Tibial nerve (tissue), 4 donors: ENCODE data around the gene CCDC200. TPM values are rescaled to one million over a fixed set of nuclear protein-coding genes. Genes with fewer than 3 reads are reported as not detected.
"Not testable (repeated sequence)": the region's sequence is repeated elsewhere in the genome, so short reads cannot be mapped to it uniquely, and the experiment has no call there.

Experiments
- DNase-seq, 2 donors: peaks; one replicate each; pipeline ENCODE4 v3.0.0-alpha.2; 2019; ENCODE audit warnings: low spot score in 2 of 2
- H3K27ac ChIP-seq, 4 donors: fragments of 200-600 bp; sonication (generic) in 3 of 4; one replicate each; pipeline ENCODE4 v1.5.1; 2017 to 2019; ENCODE audit warnings: mild to moderate bottlenecking in 1 of 4
- H3K27me3 ChIP-seq, 2 donors: fragments of 200-600 bp; sonication (generic) in 1 of 2; one replicate each; pipeline versions ENCODE4 v1.5.1 to v1.6.0; 2017 to 2019
- H3K36me3 ChIP-seq, 3 donors: fragments of 200-600 bp; sonication (generic); one replicate each; pipeline ENCODE4 v1.5.1; 2018 to 2019
- H3K4me1 ChIP-seq, 4 donors: fragments of 200-600 bp; sonication (generic) in 3 of 4; one replicate each; pipeline ENCODE4 v1.5.1; 2017 to 2019
- H3K4me3 ChIP-seq, 4 donors: fragments of 200-600 bp; sonication (generic) in 3 of 4; one replicate each; pipeline ENCODE4 v1.5.1; 2017 to 2019; ENCODE audit warnings: mild to moderate bottlenecking in 1 of 4, moderate library complexity in 1 of 4
- H3K9me3 ChIP-seq, 4 donors: fragments of 200-600 bp; sonication (generic) in 3 of 4; one replicate each; pipeline ENCODE4 v1.5.1; 2017 to 2019
- EP300 ChIP-seq, 2 donors: sonication (generic); formaldehyde crosslinking; IDR thresholded peaks; one replicate each; pipeline ENCODE4 v1.6.1; 2017; ENCODE audit warnings: antibody characterized with exemption in 2 of 2, mild to moderate bottlenecking in 1 of 2
- POLR2A ChIP-seq, 2 donors: fragments of 450-650 bp; IDR thresholded peaks; one replicate each; pipeline ENCODE4 v1.6.1; 2017; ENCODE audit warnings: antibody characterized with exemption in 2 of 2, mild to moderate bottlenecking in 2 of 2, moderate library complexity in 2 of 2
- WGBS, 2 donors: methylation state at CpG; one replicate each; pipeline ENCODE4 v1.1.5; 2018; 5-methylcytosine and 5-hydroxymethylcytosine counted together
- total RNA-seq, 4 donors: library from RNA; depleted of rRNA; stranded (reverse); fragments of >200 nt; gene quantifications; one replicate each; pipeline ENCODE4 v1.1.0, GENCODE V29; 2016
- TF ChIP-seq, protein P1 (sequence below), 5 experiments: fragments of 200-600 bp in 3 of 5; fragments of 450-650 bp in 2 of 5; sonication (generic) in 3 of 5; IDR thresholded peaks; one replicate each; pipeline ENCODE4 v1.5.1; 2016 to 2019; ENCODE audit warnings: antibody characterized with exemption in 5 of 5, mild to moderate bottlenecking in 3 of 5, moderate library complexity in 2 of 5

Gene CCDC200
- total RNA-seq, 4 donors from 2014 or later: not detected

DNA sequence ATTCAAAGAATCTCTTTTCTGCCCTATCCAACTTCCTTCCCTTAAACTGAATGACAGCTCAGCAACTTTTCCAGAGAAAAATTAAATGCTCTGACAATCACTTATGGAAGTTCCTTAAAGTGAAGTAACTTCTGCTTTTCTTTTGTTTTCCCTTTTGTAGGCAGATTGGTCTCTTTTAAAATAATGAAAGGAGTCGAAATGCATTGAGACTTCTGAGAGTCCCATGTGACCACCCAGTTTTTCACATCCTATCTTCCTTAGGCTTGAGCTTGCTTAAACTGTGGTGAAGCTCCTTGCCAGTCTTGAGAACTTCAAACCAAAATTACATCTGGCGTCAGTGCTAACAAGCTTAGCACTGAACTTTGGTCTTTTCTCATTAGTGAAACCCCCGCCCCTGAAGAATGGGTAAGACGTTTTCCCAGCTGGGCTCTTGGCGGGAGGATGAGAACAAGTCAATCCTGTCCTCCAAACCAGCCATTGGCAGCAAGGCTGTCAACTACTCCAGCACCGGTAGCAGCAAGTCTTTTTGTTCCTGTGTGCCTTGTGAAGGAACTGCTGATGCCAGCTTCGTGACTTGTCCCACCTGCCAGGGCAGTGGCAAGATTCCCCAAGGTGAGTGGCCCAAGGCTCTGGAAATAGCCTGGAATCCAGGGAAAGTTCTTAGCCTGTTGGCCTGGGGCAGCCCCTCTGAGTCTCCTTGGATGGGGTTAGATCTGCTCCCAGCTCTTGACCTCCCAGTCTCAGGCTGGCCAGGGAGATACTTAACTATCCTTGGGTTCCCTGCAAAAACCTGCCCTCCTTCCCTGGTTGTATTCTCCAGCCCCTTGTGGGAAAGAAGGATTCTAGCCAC, 15.6 kb downstream of the CCDC200 start:
- H3K4me3 ChIP-seq: peak overlapping the region; percentile 36 to 74 (median 62)
- WGBS, 2 donors: 48 to 70% methylated on average over 7 of the region's 7 CpGs
- H3K27ac ChIP-seq: peak overlapping the region in 3 of 4 donors; percentile 79 to 84 (median 83)
- peaks cover 0 to 27% (median 11%) of the 10 kb centered on the region in 4 donors for H3K4me1 ChIP-seq
- no peaks in the 10 kb centered on the region for H3K27me3 ChIP-seq
- peaks cover 0 to 62% (median 2%) of the 10 kb centered on the region in 3 donors for H3K36me3 ChIP-seq
- H3K9me3 ChIP-seq: no peaks in the 10 kb centered on the region
- no peak for DNase-seq
- TF ChIP-seq, protein P1, sequence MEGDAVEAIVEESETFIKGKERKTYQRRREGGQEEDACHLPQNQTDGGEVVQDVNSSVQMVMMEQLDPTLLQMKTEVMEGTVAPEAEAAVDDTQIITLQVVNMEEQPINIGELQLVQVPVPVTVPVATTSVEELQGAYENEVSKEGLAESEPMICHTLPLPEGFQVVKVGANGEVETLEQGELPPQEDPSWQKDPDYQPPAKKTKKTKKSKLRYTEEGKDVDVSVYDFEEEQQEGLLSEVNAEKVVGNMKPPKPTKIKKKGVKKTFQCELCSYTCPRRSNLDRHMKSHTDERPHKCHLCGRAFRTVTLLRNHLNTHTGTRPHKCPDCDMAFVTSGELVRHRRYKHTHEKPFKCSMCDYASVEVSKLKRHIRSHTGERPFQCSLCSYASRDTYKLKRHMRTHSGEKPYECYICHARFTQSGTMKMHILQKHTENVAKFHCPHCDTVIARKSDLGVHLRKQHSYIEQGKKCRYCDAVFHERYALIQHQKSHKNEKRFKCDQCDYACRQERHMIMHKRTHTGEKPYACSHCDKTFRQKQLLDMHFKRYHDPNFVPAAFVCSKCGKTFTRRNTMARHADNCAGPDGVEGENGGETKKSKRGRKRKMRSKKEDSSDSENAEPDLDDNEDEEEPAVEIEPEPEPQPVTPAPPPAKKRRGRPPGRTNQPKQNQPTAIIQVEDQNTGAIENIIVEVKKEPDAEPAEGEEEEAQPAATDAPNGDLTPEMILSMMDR (IDR thresholded peaks at IDR 0.05): no peak
- TF ChIP-seq EP300 (IDR thresholded peaks at IDR 0.05) (no peak), POLR2A (IDR thresholded peaks at IDR 0.05) (no peak)

DNA sequence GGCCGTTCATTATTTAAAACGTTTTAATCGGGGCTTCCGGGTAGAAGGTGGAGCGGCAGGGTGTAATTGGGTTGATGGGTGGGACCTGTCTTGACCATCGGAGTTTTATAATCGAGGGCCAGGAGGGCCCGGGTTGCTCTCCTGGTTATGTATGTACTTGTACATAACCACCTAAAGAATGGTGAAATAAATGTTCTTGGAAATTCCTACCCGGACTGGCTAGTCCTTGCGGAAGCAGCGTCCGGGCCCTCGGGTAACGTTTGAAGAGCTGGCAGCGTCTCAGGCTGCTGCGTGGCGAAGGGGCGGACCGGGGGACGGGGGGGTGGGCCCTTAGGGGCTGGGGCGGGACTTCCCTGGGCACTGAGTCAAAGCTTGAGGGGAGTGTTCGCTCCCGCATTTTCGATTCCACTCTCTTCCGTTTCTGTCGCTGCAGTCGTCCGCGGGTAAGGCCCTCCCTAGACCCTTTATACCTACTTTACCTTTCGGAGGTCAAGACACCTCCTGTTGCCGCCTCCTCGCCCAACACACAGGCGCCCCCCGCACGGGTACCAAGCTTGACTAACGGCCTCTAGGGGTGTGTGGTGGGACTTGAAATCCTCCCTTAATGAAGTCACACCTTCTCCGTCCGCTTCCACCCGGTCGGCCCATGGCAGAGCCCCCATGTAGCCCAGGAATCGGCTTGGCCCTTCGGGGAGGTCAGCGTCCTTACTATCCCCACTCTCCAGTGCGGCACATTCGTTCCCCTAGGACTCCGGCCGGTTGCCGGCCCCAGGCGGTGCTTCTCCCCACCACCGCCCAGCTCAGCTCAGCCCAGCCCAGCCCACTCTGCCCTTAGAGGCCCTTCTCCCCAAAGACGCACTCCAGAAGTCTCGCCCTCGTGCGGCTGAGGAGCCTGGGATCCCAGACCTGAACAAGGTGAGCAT, 16.7 kb downstream of the CCDC200 start, which contains the start of gene TMEM106A:
Gene TMEM106A, plus strand, starts transcription at position 396 of the 923 bp plus-strand sequence. CDS start 1,167 bp downstream, outside the sequence.
- Histone ChIP-seq H3K27ac (peak within 1 kb of the TSS; percentile 29 to 84 (median 81)), H3K9me3 (no peaks in the 10 kb centered on the region), H3K4me1 (peaks cover 0 to 27% (median 11%) of the 10 kb centered on the region in 4 donors), H3K36me3 (peaks cover 0 to 62% (median 0%) of the 10 kb centered on the region in 3 donors), H3K27me3 (no peaks in the 10 kb centered on the region), H3K4me3 (peak within 1 kb of the TSS; percentile 36 to 74 (median 62))
- 0 to 1% methylated on average over 48 to 54 of the region's 54 CpGs for WGBS, 2 donors
- DNase-seq: peak; percentile 51 to 68
- TF ChIP-seq EP300 (IDR thresholded peaks at IDR 0.05) (peak in 1 of 2 donors; percentile 71), POLR2A (IDR thresholded peaks at IDR 0.05) (peak in 1 of 2 donors; percentile 30)
- TF ChIP-seq, protein P1 (IDR thresholded peaks at IDR 0.05): peak; percentile 11 to 56 (median 28)

DNA sequence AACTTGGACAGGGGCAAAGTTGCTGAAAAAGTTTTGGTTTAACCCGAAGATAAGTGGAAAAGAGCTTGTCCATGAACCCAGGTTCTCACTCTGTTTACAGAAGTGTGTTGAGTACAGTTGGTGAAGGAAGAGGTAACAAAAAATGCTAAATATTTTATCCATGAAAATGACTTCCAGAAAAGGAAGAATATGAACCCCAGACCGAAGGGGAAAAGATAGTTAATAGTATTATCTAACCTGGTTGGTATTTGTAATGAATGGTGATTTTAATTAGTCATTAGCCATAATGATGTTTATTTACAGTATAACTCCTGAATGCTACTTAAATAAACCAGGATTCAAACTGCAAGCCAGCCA, 17.3 kb downstream of the CCDC200 start:
- Histone ChIP-seq H3K9me3 (no peaks in the 10 kb centered on the region), H3K36me3 (peaks cover 0 to 62% (median 0%) of the 10 kb centered on the region in 3 donors), H3K4me3 (peak overlapping the region; percentile 36 to 74 (median 62)), H3K27ac (peak overlapping the region; percentile 29 to 84 (median 81)), H3K27me3 (no peaks in the 10 kb centered on the region), H3K4me1 (peaks cover 0 to 27% (median 11%) of the 10 kb centered on the region in 4 donors)
- 23 to 34% methylated on average over 2 of the region's 2 CpGs for WGBS, 2 donors
- DNase-seq: no peak
- TF ChIP-seq EP300 (IDR thresholded peaks at IDR 0.05): no peak
- TF ChIP-seq, protein P1 (IDR thresholded peaks at IDR 0.05): no peak

DNA sequence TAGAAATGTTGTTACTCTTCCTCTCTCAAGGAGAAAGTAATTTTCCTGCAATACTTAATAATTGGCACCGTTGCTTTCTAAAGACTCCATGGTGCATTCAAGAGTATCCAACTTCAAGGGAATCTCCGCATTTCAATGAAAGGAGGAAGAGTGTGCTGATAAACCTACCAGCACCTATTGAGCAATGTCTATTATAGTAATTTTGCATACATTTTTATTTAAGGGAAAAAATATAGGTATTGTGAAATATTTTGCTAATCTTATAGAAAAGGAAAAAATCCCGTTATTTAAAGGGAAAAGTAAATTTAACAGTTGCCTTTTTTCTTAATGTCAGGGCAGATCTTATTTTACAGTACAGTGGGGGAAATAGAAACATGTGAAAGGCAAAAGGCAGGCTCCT, 17.8 kb downstream of the CCDC200 start:
- peaks cover 0 to 63% (median under 1%) of the 10 kb centered on the region in 3 donors for H3K36me3 ChIP-seq

DNA sequence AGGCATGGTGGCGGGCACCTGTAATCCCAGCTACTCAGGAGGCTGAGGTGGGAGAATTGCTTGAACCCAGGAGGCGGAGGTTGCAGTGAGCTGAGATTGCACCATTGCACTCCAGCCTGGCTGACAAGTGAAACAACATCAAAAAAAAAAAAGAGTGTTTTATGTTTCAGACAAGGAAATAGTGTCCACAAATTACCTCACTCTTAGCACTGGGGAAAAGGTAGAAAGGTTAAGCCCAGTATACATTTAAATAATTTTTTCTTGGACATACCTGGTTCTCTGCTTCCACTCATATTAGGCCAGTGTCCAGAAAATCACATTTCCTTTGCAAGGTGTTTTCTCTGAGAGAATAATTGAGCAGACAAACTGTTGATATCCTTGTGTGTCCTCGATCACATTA, 25.4 kb downstream of the CCDC200 start:
- not testable (repeated sequence) for H3K4me1 ChIP-seq, H3K27ac ChIP-seq, H3K4me3 ChIP-seq, H3K9me3 ChIP-seq, H3K27me3 ChIP-seq, DNase-seq
- WGBS, 2 donors: 95 to 99% methylated on average over 3 of the region's 3 CpGs
- H3K36me3 ChIP-seq: peaks cover 7 to 100% (median 43%) of the 10 kb centered on the region in 3 donors

More for the DNA sequence above, 17.8 kb downstream of the CCDC200 start:
- DNase-seq: no peak
- no peaks in the 10 kb centered on the region for H3K27me3 ChIP-seq
- no peaks in the 10 kb centered on the region for H3K9me3 ChIP-seq
- no peak for TF ChIP-seq EP300 (IDR thresholded peaks at IDR 0.05)
- no peak for TF ChIP-seq POLR2A (IDR thresholded peaks at IDR 0.05)
- TF ChIP-seq, protein P1 (IDR thresholded peaks at IDR 0.05): no peak
- WGBS, 2 donors: 66 to 81% methylated on average over 3 of the region's 3 CpGs
- H3K4me1 ChIP-seq: peaks cover 0 to 27% (median 11%) of the 10 kb centered on the region in 4 donors
- H3K27ac ChIP-seq: peak overlapping the region in 2 of 4 donors; percentile 79 to 84
- H3K4me3 ChIP-seq: no peak overlapping the region
